ENCODE data around the gene GPR119. TPM values are rescaled to one million over a fixed set of nuclear protein-coding genes. Genes with fewer than 3 reads are reported as not detected.

GPR119 gene
- total RNA-seq, 1 donor from 2014 or later: not detected

DNA sequence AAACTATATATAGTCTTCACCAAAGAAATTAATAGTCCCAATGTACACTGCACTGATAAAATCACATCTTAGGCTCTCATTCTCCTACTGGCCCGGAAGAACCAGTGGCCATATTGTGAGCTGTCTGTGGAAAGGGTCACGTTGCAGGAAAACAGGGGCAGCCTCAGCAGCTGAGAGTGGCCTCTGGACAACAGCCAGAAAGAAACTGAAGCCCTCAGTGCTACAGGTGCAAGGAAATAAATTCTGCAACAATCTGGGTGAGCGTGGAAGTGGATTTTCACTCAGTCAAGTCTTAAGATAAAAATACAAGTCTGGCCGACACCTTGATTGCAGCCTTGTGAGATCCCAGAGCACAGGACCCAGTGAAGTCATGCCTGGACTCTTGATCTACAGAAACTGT lies 48.9 kb downstream of the GPR119 start:
- TF ChIP-seq, protein P1, sequence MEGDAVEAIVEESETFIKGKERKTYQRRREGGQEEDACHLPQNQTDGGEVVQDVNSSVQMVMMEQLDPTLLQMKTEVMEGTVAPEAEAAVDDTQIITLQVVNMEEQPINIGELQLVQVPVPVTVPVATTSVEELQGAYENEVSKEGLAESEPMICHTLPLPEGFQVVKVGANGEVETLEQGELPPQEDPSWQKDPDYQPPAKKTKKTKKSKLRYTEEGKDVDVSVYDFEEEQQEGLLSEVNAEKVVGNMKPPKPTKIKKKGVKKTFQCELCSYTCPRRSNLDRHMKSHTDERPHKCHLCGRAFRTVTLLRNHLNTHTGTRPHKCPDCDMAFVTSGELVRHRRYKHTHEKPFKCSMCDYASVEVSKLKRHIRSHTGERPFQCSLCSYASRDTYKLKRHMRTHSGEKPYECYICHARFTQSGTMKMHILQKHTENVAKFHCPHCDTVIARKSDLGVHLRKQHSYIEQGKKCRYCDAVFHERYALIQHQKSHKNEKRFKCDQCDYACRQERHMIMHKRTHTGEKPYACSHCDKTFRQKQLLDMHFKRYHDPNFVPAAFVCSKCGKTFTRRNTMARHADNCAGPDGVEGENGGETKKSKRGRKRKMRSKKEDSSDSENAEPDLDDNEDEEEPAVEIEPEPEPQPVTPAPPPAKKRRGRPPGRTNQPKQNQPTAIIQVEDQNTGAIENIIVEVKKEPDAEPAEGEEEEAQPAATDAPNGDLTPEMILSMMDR (IDR thresholded peaks at IDR 0.05; ENCODE audit: insufficient read depth, low read length, poor library complexity, severe bottlenecking): no peak
- Histone ChIP-seq H3K36me3 (ENCODE audit: control insufficient read depth, insufficient read depth, low read length) (no peaks in the 10 kb centered on the region), H3K27me3 (ENCODE audit: control insufficient read depth, insufficient read depth, low read length) (no peaks in the 10 kb centered on the region), H3K4me3 (ENCODE audit: low read depth, low read length) (no peak overlapping the region)
- DNase-seq (ENCODE audit: low read depth): no peak

Other genes with a start within 250 kb of the GPR119 start
- gene AIFM1, start 219.8 kb downstream of the GPR119 start, total RNA-seq: 26.1 and 27.2 TPM in 2 replicates
- 3.2 and 3.6 TPM in 2 replicates for gene RAB33A, start 213.7 kb downstream of the GPR119 start, total RNA-seq
- gene ZNF280C, start 116.8 kb downstream of the GPR119 start, total RNA-seq: 4.6 and 5.3 TPM in 2 replicates
- gene SLC25A14, start 45.8 kb downstream of the GPR119 start, total RNA-seq: 8.7 and 11.1 TPM in 2 replicates
- 18.9 and 27.7 TPM in 2 replicates for gene RBMX2, start 16.3 kb upstream of the GPR119 start, total RNA-seq